NCI-H2227 (cell line): ENCODE data around the gene SLC11A1.
A peak's percentile ranks its signal among the peaks of the same experiment; 100 is the strongest.

Experiments used
- DNase-seq: peaks from one replicate; lab custom pipeline; 2025; ENCODE audit not compliant: unreplicated experiment; lab: John Stamatoyannopoulos, UW

SLC11A1 gene

DNA sequence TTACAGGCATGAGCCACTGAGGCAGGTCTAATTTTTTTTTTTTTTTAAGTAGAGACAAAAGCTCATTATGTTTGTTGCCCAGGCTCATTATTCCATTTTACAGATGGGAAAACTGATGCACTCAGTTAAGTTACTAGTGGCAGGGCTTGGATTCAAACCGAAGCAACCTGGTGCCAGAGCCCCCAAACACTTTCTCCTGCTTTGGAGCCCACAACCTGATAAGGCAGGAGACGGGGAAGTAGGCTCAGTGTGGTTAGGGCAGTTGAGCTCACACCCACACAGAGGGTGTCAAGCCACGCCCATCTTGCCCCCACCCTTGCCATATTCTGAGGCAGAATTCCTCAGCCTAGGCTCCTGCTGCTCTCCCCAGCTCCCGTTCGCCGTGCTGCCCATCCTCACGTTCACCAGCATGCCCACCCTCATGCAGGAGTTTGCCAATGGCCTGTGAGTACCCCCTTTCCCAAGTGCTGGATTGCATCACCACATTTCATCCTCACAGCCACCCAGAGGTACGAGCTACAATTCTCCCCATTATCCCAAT is 11.7 kb downstream of the SLC11A1 start:
- DNase-seq: no peak

GRCh38 chr2:218394298-218395089 is 12.4 kb downstream of the SLC11A1 start:
- DNase-seq: no peak

- no peak for DNase-seq
Measured at GRCh38 chr2:218395090-218395444, 13.0 kb downstream of the SLC11A1 start.

DNA sequence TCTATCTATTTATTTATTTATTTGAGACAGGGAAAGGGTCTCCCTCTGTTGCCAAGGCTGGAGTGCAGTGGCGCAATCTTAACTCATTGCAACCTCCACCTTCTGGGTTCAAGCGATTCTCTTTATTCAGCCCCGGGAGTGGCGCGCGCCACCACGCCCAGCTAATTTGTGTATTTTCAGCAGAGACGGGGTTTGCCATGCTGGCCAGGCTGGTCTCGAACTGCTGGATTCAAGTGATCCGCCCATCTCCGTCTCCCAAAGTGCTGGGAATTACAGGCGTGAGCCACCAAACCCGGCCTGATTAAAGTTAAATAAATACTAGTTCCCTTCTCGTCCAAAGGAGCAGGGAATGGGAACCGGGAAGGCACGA is 13.4 kb downstream of the SLC11A1 start:
- peak; percentile 67 for DNase-seq

DNA sequence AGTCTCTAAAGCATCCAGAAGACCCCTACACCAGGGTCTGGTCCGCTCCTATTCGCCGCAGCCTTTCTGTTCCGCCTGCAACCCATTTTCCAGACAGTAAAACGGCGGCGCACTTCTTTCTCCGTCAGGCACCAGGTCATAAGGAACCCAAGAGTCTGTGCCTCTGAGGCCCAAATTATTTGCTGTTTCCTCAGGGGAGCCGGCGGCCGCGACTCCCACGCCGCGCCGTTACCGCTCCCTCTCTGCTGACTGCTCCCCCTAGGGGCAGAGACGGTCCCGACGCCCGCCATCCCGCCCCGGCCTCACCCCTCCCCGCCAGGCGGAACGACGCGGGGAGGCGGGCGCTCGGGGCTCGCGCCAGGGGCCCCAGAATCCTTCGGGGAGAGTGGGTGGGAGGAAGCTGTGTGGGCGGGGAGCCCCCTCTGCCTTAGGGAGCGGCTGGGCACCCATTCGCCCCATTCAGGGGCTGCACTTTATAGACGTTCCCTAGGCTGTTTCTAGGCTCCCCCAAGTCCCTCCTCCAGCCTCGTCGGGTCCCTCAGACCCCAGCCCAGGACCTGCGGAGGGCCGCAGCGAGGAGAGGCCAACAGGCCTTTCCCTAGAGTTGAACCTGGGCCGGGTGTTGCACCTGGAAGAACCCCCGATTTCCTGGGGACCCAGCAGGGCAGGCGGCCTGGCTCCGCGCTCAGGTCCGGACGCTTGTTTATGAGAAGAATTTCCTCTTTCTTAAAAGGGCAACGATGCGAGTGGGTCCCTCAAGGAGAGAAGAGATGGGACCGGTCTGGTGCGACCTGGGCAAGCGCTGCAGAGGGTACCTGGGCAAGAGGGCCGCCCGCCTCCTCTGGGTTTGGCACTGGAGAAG is 14.0 kb downstream of the SLC11A1 start:
- DNase-seq: peak; percentile 97

- peak; percentile 57 for DNase-seq
Measured at GRCh38 chr2:218396688-218397462, 14.8 kb downstream of the SLC11A1 start.

GRCh38 chr2:218397463-218397819 is 15.4 kb downstream of the SLC11A1 start:
- no peak for DNase-seq

GRCh38 chr2:218397820-218398436 is 15.9 kb downstream of the SLC11A1 start:
- peak; percentile 70 for DNase-seq

- DNase-seq: peak; percentile 72
Measured at GRCh38 chr2:218398437-218399390, 16.6 kb downstream of the SLC11A1 start.

DNA sequence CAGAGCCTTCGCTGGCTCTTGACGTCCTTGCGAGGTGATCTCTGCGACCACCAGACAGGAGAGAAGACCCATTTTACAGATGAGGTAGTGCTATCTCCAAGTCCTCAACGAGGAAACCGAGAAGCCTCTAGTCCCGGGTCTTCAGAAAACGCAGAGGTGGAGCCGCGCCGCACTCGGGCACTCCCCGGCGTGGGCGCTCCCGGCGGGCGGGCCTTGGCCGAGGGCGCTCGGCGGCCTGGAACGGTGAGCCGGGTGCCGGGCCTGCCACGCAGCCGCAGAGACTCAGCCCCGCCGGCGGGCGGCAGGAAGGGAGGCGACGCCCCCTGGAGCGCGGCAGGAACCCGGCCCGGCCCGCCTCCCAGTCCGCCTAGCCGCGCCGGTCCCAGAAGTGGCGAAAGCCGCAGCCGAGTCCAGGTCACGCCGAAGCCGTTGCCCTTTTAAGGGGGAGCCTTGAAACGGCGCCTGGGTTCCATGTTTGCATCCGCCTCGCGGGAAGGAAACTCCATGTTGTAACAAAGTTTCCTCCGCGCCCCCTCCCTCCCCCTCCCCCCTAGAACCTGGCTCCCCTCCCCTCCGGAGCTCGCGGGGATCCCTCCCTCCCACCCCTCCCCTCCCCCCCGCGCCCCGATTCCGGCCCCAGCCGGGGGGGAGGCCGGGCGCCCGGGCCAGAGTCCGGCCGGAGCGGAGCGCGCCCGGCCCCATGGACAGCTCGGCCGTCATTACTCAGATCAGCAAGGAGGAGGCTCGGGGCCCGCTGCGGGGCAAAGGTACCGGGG is 17.5 kb downstream of the SLC11A1 start, which contains the start of gene CTDSP1:
CTDSP1 (plus strand) TSS at position 478 of the 776 bp plus-strand sequence; CDS start at position 701, 223 bp downstream.
- DNase-seq: peak; percentile 92

- peak; percentile 22 for DNase-seq
Measured at GRCh38 chr2:218400167-218400929, 18.3 kb downstream of the SLC11A1 start.

GRCh38 chr2:218400930-218401881 is 19.1 kb downstream of the SLC11A1 start:
- DNase-seq: no peak

DNA sequence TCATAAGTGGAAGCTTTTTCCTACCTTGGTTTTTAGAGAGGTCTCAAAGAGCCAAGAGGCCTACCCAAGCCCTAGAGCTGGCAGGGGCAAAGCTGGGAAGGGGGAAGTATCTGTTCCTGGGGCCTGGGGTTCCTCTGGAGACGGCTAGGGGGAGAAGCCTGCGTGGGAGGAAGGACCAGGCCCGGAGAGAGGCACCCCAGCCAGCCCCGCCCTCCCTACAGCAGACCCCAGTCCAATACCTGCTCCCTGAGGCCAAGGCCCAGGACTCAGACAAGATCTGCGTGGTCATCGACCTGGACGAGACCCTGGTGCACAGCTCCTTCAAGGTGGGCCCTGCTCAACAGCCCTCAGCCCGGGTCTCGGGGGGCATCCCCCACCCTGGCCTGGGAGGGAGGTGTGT is 19.8 kb downstream of the SLC11A1 start:
- no peak for DNase-seq

DNA sequence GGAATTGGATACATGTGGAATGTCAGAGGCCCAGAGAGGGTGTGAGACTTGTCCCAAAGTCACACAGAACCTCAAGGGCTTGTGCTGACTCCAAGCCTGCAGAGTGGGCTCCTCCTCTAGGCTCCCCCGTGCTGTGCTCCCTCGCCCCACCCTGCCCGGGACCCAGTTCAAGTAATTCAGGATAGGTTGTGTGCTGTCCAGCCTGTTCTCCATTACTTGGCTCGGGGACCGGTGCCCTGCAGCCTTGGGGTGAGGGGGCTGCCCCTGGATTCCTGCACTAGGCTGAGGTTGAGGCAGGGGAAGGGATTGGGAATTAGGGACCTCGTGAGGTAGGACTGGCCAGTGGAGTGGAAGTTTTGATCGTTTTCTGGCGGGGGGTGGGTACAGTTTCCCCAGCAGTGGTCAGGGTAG is 20.4 kb downstream of the SLC11A1 start:
- DNase-seq: no peak

DNA sequence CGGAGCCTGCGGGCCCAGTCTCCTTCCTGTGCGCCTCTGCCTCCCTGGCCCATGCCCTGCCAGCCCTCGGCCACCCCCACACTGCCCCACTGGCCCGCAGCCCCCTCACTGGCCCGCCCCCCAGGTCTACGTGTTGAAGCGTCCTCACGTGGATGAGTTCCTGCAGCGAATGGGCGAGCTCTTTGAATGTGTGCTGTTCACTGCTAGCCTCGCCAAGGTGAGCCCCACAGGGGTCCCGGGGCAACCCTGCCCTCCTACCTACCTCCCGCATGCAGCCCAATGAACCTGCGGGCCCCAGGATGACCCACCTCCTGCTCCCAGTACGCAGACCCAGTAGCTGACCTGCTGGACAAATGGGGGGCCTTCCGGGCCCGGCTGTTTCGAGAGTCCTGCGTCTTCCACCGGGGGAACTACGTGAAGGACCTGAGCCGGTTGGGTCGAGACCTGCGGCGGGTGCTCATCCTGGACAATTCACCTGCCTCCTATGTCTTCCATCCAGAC is 20.9 kb downstream of the SLC11A1 start:
- no peak for DNase-seq

GRCh38 chr2:218403810-218404209 is 21.7 kb downstream of the SLC11A1 start:
- DNase-seq: no peak
